ENCODE data around the gene GALNT17. TPM values are rescaled to one million over a fixed set of nuclear protein-coding genes. Genes with fewer than 3 reads are reported as not detected.

The GALNT17 gene
- total and polyA plus RNA-seq, 5 experiments from 2014 or later: not detected

DNA sequence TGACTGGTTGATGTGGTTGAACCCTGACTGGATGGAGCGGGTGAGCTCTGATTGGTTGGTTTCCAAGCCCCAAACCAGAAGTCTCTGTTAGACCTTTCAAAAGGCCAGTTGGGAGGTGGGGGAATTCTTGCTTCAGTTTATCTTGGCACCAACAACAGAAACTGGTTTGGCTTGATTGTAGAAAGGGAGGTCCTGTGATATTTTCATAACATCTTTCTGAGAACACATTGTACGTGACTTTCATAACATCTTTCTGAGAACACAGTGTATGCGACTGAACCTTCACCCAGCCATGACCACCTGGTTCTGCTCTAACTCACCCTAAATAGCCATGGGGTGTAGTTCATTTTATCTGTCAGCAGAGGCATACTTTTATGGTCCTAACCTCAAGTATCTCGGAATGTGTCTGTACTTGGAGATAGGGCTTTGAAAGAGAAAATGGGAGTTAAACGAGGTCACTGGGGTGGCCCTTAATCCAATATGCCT lies 88.3 kb downstream of the GALNT17 start:
- Mint-ChIP-seq H3K36me3 (peaks cover 0 to 9% (median 0%) of the 10 kb centered on the region in 3 donors), H3K27ac (no peak overlapping the region), H3K9me3 (peaks cover 0 to 46% (median 41%) of the 10 kb centered on the region in 9 donors), H3K4me1 (no peaks in the 10 kb centered on the region), H3K27me3 (no peaks in the 10 kb centered on the region), H3K4me3 (no peak overlapping the region)
- DNase-seq (no peak), ATAC-seq (no peak)
- POLR2A ChIA-PET: no interaction called here

DNA sequence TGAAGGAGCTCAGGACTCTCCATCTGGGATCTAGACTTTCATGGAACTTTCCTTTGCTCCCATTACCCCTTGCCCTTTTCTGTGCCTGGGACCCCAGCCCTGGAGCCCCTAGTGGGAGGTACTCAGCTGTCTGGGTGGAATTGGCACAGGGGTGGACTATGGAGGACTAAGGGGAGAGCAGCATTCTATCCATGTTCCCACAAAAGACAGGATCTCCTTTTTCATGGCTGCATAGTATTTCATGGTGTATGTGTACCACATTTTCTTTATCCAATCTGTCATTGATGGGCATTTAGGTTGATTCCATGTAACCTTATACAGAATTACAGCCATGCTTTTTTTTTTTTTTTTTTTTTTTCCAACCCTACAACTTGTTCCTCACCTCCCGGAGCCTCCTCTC lies 89.1 kb downstream of the GALNT17 start:
- Mint-ChIP-seq H3K36me3 (peaks cover 0 to 9% (median 0%) of the 10 kb centered on the region in 3 donors), H3K27me3 (no peaks in the 10 kb centered on the region), H3K9me3 (peaks cover 0 to 46% (median 36%) of the 10 kb centered on the region in 9 donors), H3K4me3 (no peak overlapping the region), H3K27ac (no peak overlapping the region), H3K4me1 (no peaks in the 10 kb centered on the region)
- POLR2A ChIA-PET: no interaction called here
- DNase-seq: no peak
- no peak for ATAC-seq

DNA sequence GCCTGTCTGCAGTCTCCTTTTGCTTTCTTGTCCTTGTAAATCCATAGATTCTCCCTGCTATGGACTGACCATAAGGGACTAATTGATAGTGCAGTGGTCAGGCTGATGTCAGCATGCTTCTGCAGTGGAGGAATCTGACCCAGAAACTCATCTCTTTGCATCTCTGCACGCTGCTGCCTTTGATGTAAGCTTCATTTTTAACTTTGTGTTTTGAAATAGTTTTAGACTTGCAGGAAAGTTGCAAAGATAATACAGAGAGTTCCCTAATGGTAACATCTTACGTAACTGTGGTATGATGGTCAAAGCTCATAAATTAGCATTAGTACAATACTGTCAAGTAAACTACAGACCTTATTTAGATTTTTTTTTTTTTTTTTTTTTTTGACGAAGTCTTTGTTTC lies 89.6 kb downstream of the GALNT17 start:
- Mint-ChIP-seq H3K9me3 (peaks cover 0 to 44% (median 31%) of the 10 kb centered on the region in 9 donors), H3K4me1 (no peaks in the 10 kb centered on the region), H3K27me3 (no peaks in the 10 kb centered on the region), H3K4me3 (no peak overlapping the region), H3K27ac (no peak overlapping the region), H3K36me3 (peaks cover 0 to 9% (median 0%) of the 10 kb centered on the region in 3 donors)
- no peak for ATAC-seq
- no peak for DNase-seq
- POLR2A ChIA-PET: interaction anchor here (0.6 kb wide), 1 partner anchor 1145 kb away, joined by 7 read pairs; no protein-coding TSS in a partner anchor

DNA sequence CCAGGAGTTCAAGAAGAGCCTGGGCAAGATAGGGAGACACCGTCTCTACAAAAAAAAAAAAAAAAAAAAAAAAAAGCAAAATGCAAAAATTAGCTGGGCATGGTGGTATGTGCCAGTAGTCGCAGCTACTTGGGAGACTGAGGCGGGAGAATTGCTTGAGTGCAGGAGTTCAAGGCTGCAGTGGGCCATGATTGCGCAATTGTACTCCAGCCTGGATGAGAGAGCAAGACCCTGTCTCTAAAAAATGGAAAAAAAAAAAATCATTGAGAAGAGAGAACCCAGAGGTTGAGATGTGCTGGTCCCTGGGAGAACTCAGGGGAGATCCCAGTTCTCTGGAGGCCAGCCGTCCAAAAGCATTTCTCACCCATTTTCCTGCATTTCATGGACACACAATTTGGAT lies 95.2 kb downstream of the GALNT17 start:
- no peaks in the 10 kb centered on the region for H3K27me3 Mint-ChIP-seq
- H3K36me3 Mint-ChIP-seq: peaks cover 0 to 5% (median 4%) of the 10 kb centered on the region in 3 donors
- no peak for DNase-seq
- H3K9me3 Mint-ChIP-seq: peaks cover 5 to 48% (median 28%) of the 10 kb centered on the region in 9 donors
- no peaks in the 10 kb centered on the region for H3K4me1 Mint-ChIP-seq
- ATAC-seq: no peak
- POLR2A ChIA-PET: no interaction called here
- H3K27ac Mint-ChIP-seq: no peak overlapping the region
- H3K4me3 Mint-ChIP-seq: no peak overlapping the region

DNA sequence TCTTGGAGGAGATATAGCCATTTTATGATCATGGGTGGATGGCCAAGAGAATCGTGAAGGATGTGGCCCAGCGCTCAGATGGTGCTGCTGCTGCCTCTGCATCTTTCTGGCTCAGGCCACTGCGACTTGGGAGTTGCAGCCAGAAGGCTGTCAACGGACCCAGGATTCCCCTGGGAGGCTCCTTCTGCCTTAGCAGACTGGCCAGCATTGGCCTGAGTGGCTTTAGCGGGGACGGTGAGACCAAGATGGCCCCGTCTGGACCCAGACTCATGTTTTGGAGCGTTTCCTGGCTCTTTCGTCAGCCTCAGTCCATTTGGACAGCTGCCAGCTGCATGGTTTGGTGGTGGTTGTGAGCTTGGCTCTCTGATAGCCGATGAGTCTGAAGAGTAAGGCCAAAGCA lies 97.2 kb downstream of the GALNT17 start:
- POLR2A ChIA-PET: no interaction called here
- Mint-ChIP-seq H3K4me3 (no peak overlapping the region), H3K9me3 (peaks cover 2 to 51% (median 24%) of the 10 kb centered on the region in 9 donors), H3K27ac (no peak overlapping the region), H3K4me1 (no peaks in the 10 kb centered on the region), H3K27me3 (no peaks in the 10 kb centered on the region), H3K36me3 (peaks cover 0 to 5% (median 4%) of the 10 kb centered on the region in 3 donors)
- DNase-seq: no peak
- ATAC-seq: no peak

DNA sequence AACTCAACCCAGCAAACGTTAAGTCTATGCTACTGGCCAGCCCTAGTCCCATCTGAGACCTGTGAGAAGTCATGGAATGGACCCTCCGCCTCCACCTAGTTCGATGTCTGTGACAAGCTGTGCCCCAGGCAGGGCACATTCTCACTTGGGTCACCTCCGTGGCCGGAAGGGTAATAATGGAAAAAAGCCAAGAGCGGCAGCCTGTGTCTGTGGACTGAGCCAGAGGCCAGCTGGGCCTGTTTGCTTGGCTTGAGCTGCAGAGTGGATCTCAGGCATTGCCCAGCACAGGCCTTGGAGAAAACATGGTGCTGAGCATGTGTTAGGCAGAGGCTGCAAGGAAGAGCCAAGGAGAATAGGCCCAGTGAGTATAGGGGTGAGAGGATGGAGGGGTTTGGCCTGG lies 97.8 kb downstream of the GALNT17 start:
- ATAC-seq (no peak), DNase-seq (no peak)
- POLR2A ChIA-PET: no interaction called here
- Mint-ChIP-seq H3K36me3 (peaks cover 0 to 5% (median 4%) of the 10 kb centered on the region in 3 donors), H3K4me1 (no peaks in the 10 kb centered on the region), H3K27me3 (no peaks in the 10 kb centered on the region), H3K27ac (no peak overlapping the region), H3K9me3 (peaks cover 2 to 51% (median 22%) of the 10 kb centered on the region in 9 donors), H3K4me3 (no peak overlapping the region)

DNA sequence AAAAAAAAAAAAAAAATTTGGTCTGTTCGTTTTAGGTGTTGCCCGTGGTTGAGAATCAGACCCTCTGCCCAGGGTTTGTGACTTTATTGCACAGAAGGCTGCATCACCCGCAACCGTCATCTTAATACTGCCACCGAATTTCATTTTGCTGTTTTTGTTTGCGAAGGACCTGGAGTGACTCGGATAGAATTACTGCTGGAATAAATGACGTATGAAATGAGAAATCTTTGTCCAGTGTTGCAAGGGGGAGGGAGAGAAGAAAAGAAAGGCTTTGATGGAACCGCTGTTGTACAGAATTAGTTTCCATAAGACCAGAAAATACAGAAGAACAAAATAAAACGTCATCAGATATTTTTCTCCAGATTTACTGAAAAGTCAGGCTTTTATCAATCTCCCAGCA lies 103.3 kb downstream of the GALNT17 start:
- H3K27me3 Mint-ChIP-seq: no peaks in the 10 kb centered on the region
- no peaks in the 10 kb centered on the region for H3K36me3 Mint-ChIP-seq
- H3K27ac Mint-ChIP-seq: no peak overlapping the region

DNA sequence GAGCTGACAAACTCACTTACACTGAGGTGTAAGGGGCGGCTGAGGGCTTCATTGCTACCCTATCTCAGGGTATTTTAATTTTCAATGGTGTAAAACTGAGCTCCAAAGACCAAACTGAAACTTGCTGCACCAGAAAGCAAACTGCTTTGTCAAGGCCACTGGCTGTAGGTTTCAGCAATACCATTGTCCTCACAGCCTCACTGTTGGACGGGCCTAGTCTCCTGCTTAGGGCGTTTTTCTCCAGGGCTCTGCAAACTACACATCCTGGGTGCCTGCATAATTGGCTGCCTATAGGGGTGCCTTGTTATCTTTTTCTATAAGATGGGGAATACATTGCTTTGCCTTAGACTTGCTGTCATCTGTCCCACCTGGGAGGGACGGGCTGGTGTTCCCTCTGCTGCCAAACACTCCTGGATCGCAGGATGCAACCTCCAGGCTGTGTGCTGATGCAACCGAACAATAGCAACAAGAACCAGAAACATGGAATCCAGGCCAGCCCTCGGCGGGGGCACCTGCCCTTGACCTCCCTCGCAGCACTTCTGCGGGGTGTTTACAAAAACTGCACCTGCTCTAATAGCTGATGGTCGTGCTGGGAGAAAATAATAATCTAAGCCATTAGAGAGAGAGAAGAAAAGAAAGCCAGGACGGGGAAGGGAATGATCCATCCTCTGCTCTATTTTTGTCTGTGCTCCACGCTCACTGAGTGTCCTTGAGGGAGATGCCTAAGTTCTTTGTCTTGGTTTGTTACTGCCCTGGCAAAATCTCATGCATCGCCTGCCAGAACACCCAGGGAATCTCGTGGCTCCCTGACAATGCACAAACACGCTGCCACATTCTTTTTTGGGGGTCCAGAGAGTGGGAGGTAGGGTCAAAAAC lies 104.5 kb downstream of the GALNT17 start:
- H3K4me1 Mint-ChIP-seq: peaks cover 0 to 2% (median 0%) of the 10 kb centered on the region in 4 donors
- ATAC-seq (no peak), DNase-seq (no peak)
- H3K27me3 Mint-ChIP-seq: no peaks in the 10 kb centered on the region
- POLR2A ChIA-PET: no interaction called here
- H3K27ac Mint-ChIP-seq: no peak overlapping the region
- H3K4me3 Mint-ChIP-seq: no peak overlapping the region
- no peaks in the 10 kb centered on the region for H3K36me3 Mint-ChIP-seq
- peaks cover under 1 to 28% (median 12%) of the 10 kb centered on the region in 9 donors for H3K9me3 Mint-ChIP-seq

More for the DNA sequence above, 103.3 kb downstream of the GALNT17 start:
- Mint-ChIP-seq H3K4me3 (no peak overlapping the region), H3K9me3 (peaks cover 2 to 34% (median 19%) of the 10 kb centered on the region in 9 donors), H3K4me1 (peaks cover 0 to 2% (median 0%) of the 10 kb centered on the region in 4 donors)
- DNase-seq (no peak), ATAC-seq (no peak)
- POLR2A ChIA-PET: no interaction called here

DNA sequence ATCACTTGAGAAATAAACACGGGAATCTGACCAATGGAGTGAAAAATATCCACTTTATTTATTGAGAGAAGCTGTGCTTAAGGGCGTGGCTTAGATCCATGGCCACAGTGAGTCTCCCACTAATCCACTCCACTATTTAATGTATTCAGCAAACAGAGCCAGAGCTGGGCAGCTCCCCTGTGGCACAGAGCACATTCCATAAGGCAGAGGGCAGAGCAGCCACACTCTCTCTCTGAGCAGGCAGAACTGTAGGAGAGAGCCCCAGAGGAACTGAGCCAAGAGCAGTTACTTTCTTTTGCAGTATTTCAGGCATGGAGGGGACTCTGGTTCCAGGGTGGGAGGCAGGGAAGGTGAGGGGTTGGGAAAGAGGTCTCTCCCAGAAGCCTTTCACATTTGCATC lies 106.0 kb downstream of the GALNT17 start:
- Mint-ChIP-seq H3K36me3 (no peaks in the 10 kb centered on the region), H3K9me3 (peaks cover 0 to 20% (median 11%) of the 10 kb centered on the region in 9 donors), H3K4me3 (no peak overlapping the region), H3K27ac (no peak overlapping the region), H3K4me1 (peaks cover 0 to 2% (median 0%) of the 10 kb centered on the region in 4 donors), H3K27me3 (no peaks in the 10 kb centered on the region)
- ATAC-seq (no peak), DNase-seq (no peak)
- POLR2A ChIA-PET: no interaction called here

DNA sequence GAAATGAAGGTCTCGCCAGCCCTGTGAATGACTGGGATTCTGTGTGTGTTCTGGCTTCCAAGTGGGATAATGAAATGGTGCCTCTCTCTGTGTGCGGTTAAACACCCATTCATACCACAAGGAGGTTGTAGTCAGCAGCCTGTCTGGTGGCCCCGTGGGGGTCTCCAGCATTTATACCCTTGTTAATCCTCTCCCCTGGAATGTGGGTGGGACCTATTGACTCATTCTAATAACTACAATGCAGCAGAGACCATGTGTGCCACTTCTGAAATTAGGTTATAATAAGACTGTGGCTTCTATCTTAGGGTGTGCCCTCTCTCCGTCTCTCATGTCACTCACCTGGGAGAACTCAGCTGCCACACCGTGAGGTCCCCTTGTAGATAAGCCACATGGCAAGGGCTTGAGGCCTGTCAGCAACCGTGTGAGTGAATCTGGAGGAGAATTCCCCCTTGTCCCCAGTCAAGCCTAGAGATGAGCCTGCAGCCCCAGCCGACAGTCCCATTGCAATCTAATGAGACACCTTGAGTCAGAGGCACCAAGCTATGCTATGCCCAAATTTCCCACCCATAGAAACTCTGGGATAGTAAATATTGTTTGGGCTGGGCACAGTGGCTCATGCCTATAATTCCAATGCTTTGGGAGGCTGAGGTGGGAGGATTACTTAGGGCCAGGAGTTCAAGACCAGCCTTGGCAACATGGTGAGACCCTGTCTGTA lies 106.8 kb downstream of the GALNT17 start:
- Mint-ChIP-seq H3K27ac (no peak overlapping the region), H3K4me1 (peaks cover 0 to 2% (median 0%) of the 10 kb centered on the region in 4 donors), H3K9me3 (peaks cover 0 to 23% (median 15%) of the 10 kb centered on the region in 9 donors), H3K4me3 (no peak overlapping the region), H3K27me3 (no peaks in the 10 kb centered on the region), H3K36me3 (no peaks in the 10 kb centered on the region)
- no peak for ATAC-seq
- POLR2A ChIA-PET: no interaction called here
- DNase-seq: no peak

DNA sequence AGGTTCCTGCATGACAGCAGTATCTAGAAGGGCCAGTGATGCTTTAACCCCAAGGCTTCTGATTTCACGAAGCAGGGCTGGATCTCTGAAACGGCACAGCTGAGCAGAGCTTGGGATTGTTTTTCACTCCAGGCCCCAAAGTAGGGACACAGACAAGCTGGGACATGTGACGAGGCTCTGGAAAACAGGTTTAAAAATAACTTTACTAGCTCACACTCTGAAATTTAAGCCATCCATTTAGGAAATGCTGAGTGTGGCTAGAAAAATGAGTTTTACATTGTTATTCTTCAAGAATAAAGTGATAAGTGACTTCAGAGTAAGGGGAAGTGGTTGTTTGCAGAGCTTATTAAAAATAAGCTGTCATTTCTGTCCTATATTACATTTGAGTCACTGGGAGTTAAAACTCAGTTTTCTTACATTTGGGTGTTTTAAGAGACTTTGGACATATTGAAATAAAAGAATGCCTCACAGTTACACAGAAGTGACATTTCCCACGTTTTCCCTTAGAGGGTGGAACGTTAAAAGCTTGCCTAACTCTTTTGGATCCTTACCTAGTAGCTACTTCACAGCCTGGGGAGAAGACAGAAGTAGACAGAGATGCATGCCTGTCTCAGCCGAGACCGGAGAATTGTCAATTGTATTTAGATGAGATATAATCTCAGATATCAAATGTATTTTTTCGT lies 107.8 kb downstream of the GALNT17 start:
- Mint-ChIP-seq H3K27ac (no peak overlapping the region), H3K4me1 (peaks cover 0 to 2% (median 0%) of the 10 kb centered on the region in 4 donors), H3K9me3 (peaks cover 0 to 29% (median 15%) of the 10 kb centered on the region in 9 donors), H3K36me3 (no peaks in the 10 kb centered on the region), H3K4me3 (no peak overlapping the region), H3K27me3 (no peaks in the 10 kb centered on the region)
- ATAC-seq: no peak
- no peak for DNase-seq
- POLR2A ChIA-PET: no interaction called here

DNA sequence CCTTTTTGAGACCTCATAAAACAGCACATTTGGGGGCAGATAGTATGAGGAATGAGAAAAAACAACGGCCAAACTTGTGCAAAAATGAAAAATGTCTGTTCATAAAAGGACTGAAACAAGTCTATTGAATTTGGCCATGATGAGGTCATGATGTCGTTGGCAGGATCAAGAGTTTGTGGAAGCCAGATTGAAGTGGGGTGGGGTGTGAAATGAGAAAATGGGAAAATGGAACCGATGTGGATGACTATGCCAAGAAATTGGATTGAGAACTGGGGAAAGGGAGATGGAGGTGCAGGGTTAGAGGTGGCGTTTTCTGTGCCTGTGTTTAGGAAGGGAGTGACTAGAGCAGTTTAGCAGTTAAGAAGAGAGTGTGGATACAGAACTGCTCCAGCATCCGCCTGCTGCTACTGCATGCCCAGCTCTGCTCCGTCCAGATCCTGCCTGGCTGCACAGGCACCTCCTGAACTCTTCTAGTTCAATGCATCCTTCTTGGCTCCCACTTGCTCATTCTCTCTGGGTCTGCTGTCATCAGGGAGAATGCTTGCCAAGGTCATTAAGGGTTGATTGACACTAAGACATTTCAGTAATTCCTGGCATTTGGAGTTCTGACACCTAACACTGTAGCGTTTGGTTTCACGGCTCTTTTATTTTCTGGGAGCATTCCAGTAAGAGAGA lies 111.9 kb downstream of the GALNT17 start:
- no peak overlapping the region for H3K4me3 Mint-ChIP-seq
- H3K27ac Mint-ChIP-seq: no peak overlapping the region
- POLR2A ChIA-PET: no interaction called here
- H3K9me3 Mint-ChIP-seq: peaks cover under 1 to 42% (median 23%) of the 10 kb centered on the region in 9 donors
- ATAC-seq (no peak), DNase-seq (no peak)
- H3K4me1 Mint-ChIP-seq: no peaks in the 10 kb centered on the region
- no peaks in the 10 kb centered on the region for H3K27me3 Mint-ChIP-seq
- H3K36me3 Mint-ChIP-seq: peaks cover 0 to 4% (median 0%) of the 10 kb centered on the region in 3 donors

Data from naive thymus-derived CD8-positive, alpha-beta T cell (primary cell).